Stimulated activated effector memory CD8-positive, alpha-beta T cell treated with anti-CD3 and anti-CD28 coated beads, Interleukin-12 subunit alpha, Interleukin-12 subunit beta, amount 100 ng/mL, for 72 hours (primary cell): ENCODE data around the gene RIN3.

Experiments
- ATAC-seq: fragments of 150-1000 bp; cut with Tn5 transposase; 2 replicates; pipeline ENCODE4 v1.10.0; 2021
- DNase-seq, 2 donors: peaks; one replicate each; pipeline ENCODE4 v3.0.0; 2021 to 2022; ENCODE audit warnings: low spot score in 2 of 2
- H3K27ac Mint-ChIP-seq: one replicate; pipeline ENCODE4 v1.8.0; 2022; ENCODE audit warnings: mild to moderate bottlenecking, mixed read lengths
- H3K36me3 Mint-ChIP-seq: one replicate; pipeline ENCODE4 v1.8.0; 2022; ENCODE audit warnings: mild to moderate bottlenecking, mixed read lengths
- H3K4me1 Mint-ChIP-seq: one replicate; pipeline ENCODE4 v1.8.0; 2022; ENCODE audit warnings: mixed read lengths
- H3K4me3 Mint-ChIP-seq: one replicate; pipeline ENCODE4 v1.8.0; 2022; ENCODE audit warnings: mild to moderate bottlenecking, mixed read lengths
- H3K9me3 Mint-ChIP-seq: one replicate; pipeline ENCODE4 v1.8.0; 2022; ENCODE audit warnings: mixed read lengths

The RIN3 gene

DNA sequence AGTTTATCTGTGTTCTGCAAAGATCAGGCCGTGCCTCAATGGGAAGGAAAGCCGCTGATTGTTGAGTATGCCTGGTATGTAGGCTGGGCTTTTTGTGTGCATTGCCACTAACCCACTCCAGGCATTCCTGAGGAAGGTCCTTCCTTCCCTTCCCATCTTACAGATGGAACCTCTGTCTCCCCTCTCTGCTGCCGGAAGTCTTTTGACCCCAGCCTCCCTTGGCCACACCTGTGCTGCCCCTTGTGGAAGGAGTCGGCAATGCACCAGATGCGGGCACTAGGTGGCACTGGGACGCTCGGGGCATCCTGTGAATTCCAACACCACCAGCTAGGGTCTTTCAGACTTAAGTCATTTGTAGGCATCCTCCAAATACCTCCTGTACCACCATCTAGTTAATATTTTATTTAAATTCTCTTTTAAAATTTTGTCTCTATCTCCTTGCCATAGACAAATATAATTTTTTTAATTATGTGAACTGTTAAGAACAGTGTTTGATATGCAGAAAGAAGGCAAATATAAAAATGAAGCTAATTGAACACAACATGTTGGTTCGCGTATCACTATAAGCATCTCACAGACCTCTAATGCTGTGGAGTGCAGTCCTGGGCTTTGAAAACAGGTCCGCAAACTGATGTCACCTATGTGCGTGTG lies 99.6 kb downstream of the RIN3 start:
- H3K27ac Mint-ChIP-seq = peak overlapping the region; percentile 56
- ATAC-seq = no peak
- H3K9me3 Mint-ChIP-seq = no peaks in the 10 kb centered on the region
- no peak overlapping the region for H3K4me3 Mint-ChIP-seq
- H3K4me1 Mint-ChIP-seq = peaks cover 77% of the 10 kb centered on the region
- peak; percentile 42 to 77 for DNase-seq
- peaks cover 33% of the 10 kb centered on the region for H3K36me3 Mint-ChIP-seq

GRCh38 chr14:92613681-92614260 lies 100.2 kb downstream of the RIN3 start:
- ATAC-seq (no peak), DNase-seq (no peak)
- Mint-ChIP-seq H3K27ac (peak overlapping the region; percentile 56), H3K4me3 (no peak overlapping the region), H3K4me1 (peaks cover 77% of the 10 kb centered on the region), H3K36me3 (peaks cover 33% of the 10 kb centered on the region), H3K9me3 (no peaks in the 10 kb centered on the region)

DNA sequence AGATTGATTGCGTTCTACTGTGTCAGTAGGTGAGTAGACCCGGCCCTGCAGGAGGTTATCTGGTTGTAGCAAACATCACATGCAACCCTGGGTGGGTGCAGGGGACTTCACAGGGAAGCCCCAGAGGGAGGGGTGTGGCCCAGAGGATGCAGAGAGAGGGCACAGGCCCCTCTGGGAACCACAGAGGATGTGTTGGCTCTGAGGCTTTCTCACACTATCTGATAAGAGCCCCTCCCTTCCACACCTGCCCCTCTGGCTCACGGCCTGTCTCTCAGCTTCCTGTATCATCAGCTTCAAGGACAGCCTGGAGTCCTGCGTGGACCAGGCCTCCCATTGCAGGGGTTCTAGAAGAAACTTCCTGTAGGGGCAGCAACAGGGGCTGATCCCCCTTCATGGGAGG lies 101.9 kb downstream of the RIN3 start:
- Mint-ChIP-seq H3K9me3 (no peaks in the 10 kb centered on the region), H3K4me3 (peak overlapping the region; percentile 57), H3K27ac (peak overlapping the region; percentile 88), H3K36me3 (peaks cover 39% of the 10 kb centered on the region), H3K4me1 (peaks cover 61% of the 10 kb centered on the region)
- ATAC-seq = peak; percentile 97
- DNase-seq = peak; percentile 18 to 72

DNA sequence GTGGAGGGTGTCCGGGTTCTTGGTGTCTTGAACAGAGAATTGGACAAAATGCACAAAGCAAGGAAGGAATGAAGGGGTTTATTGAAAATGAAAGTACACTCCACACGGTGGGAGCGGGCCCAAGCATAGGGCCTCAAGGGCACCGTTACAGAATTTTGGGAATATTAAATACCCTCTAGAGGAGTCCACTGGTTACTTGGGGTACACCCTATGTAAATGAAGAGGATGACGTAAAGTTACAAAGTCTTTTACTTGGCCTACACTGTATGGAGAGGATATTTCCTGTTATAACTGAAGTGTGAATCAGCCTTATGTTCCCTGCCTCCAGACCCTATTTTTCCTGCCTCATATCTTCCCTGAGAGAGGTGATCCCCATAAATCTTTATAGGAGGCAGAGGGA lies 102.6 kb downstream of the RIN3 start:
- peaks cover 54% of the 10 kb centered on the region for H3K4me1 Mint-ChIP-seq
- H3K9me3 Mint-ChIP-seq = peaks cover under 1% of the 10 kb centered on the region
- H3K4me3 Mint-ChIP-seq = peak overlapping the region; percentile 57
- H3K36me3 Mint-ChIP-seq = peaks cover 44% of the 10 kb centered on the region
- H3K27ac Mint-ChIP-seq = peak overlapping the region; percentile 88
- no peak for DNase-seq
- ATAC-seq = no peak

DNA sequence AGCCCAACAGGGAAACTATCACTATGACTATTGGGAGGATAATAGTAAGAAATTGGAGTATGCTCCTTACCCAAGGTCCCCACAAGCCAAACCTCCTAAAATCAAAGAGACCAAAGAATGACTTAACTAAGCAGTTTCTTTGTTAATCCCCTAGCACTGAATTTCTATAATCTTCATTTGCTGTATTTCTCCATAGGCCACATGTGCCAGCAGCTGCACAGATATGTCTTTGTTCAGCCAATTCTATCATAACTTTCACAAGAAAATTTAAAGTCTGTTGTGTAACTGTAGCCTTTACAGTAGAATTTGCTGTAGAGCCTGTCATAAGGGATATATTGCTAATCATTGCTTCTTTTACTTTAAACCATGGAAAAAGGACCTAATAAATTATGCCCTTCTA lies 104.0 kb downstream of the RIN3 start:
- ATAC-seq (no peak), DNase-seq (no peak)
- peaks cover 40% of the 10 kb centered on the region for H3K4me1 Mint-ChIP-seq
- no peak overlapping the region for H3K4me3 Mint-ChIP-seq
- H3K27ac Mint-ChIP-seq = no peak overlapping the region
- H3K36me3 Mint-ChIP-seq = peaks cover 38% of the 10 kb centered on the region
- H3K9me3 Mint-ChIP-seq = peaks cover 5% of the 10 kb centered on the region

DNA sequence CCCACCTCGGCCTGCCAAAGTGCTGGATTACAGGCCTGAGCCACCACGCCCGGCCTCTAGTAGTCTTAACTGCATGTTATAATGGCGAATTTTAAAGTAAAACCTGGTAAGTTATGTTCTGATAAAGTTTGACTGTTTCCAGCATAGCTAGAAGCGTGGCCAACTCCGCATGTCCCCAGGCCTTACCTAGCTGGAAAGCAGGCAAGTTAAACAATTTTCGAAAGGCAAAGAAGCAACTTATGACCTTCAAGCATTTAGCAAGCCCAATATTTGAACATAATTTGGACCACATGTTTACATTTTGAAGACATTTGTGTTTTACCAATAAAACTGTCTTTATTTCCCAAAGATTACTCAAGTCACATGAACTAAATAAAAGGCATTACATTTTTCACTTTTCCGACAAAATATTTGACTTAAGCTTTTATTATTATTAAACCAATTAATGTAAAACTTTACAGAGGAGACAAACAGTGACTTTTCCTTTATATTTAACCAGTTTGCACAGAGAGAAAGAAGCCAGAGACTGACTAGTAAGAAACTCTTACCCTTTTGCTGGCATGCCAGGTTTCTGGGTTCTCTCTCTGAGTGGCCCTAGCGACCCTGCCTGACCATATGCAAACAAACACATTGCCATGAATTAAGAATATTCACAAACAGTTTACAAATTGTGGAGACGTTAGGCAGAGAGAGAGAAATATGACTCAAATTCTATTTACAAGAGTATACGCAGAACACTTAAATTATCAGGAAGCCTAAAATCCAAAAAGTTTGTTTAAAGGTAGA lies 106.3 kb downstream of the RIN3 start:
- ATAC-seq (no peak), DNase-seq (no peak)
- no peak overlapping the region for H3K27ac Mint-ChIP-seq
- peaks cover 53% of the 10 kb centered on the region for H3K36me3 Mint-ChIP-seq
- no peak overlapping the region for H3K4me3 Mint-ChIP-seq
- peaks cover 5% of the 10 kb centered on the region for H3K9me3 Mint-ChIP-seq
- peaks cover 29% of the 10 kb centered on the region for H3K4me1 Mint-ChIP-seq

DNA sequence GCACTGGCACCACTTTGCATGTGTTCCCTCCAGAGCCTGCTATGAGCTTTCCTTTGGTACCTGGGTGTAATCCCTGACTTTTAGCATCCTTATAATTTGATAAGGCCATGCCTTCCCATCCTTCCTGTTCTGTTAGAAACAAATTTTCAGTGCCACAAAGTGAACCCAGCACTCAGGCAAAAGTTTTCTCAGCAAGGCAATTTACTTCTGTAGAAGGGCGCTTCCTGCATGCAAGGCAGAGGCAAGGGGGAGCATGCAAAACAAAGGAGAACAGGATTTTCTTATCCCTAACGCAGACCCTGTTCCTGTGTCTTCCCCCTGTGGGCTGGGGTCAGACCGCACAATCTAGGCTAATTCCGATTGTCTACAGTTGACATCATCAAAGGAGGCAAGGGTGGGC lies 108.7 kb downstream of the RIN3 start:
- no peak overlapping the region for H3K27ac Mint-ChIP-seq
- peaks cover 13% of the 10 kb centered on the region for H3K9me3 Mint-ChIP-seq
- ATAC-seq (no peak), DNase-seq (no peak)
- peaks cover 59% of the 10 kb centered on the region for H3K36me3 Mint-ChIP-seq
- H3K4me1 Mint-ChIP-seq = peaks cover 10% of the 10 kb centered on the region
- no peak overlapping the region for H3K4me3 Mint-ChIP-seq

DNA sequence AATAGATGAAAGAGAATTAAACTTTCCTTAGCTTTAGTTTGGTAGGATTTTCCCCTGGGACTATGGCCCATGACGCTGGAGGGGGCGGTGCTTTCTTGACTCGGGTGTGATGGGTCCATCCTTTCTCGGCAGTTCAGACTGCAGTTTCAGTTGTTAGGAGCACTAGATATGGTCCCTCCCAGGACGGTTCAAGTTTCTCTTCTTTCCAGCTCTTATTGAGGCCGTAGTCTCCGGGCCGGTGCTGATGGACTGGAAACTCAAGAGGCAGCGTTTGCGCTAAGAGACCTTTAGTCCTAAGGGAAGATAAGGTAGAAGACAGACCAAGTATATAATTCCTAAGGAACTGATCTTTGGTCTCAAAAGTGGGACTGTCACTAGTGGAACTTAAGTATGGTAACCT lies 111.2 kb downstream of the RIN3 start:
- ATAC-seq = no peak
- Mint-ChIP-seq H3K27ac (peak overlapping the region; percentile 15), H3K9me3 (peaks cover 13% of the 10 kb centered on the region)

GRCh38 chr14:92625213-92625612 lies 111.6 kb downstream of the RIN3 start:
- peaks cover 13% of the 10 kb centered on the region for H3K9me3 Mint-ChIP-seq
- no peak overlapping the region for H3K4me3 Mint-ChIP-seq
- peaks cover 21% of the 10 kb centered on the region for H3K4me1 Mint-ChIP-seq
- ATAC-seq (no peak), DNase-seq (no peak)
- peaks cover 67% of the 10 kb centered on the region for H3K36me3 Mint-ChIP-seq
- H3K27ac Mint-ChIP-seq = no peak overlapping the region

More for the DNA sequence above, 111.2 kb downstream of the RIN3 start:
- no peak for DNase-seq
- peaks cover 67% of the 10 kb centered on the region for H3K36me3 Mint-ChIP-seq
- peaks cover 18% of the 10 kb centered on the region for H3K4me1 Mint-ChIP-seq
- H3K4me3 Mint-ChIP-seq = no peak overlapping the region

DNA sequence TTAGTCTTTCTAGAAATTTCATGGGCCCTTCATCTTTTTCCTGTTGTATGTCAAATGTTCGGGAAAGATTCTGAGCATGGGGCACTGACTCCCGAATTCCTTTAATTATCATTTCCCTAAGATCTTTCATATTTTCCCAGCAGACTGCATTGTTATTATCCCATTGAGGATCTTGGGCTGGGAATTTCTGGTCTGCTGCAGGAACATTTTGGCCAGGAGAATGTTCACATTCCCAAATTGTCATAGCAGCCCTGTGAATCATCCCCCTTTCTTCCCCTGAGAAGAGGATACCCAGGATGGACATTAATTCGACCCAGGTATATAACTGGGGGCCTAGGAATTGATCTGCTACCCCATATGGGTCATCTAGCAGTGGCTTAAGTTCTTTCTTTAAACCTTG lies 112.5 kb downstream of the RIN3 start:
- Mint-ChIP-seq H3K4me3 (no peak overlapping the region), H3K4me1 (peaks cover 28% of the 10 kb centered on the region), H3K9me3 (peaks cover 13% of the 10 kb centered on the region), H3K27ac (no peak overlapping the region), H3K36me3 (peaks cover 63% of the 10 kb centered on the region)
- DNase-seq (no peak), ATAC-seq (no peak)

DNA sequence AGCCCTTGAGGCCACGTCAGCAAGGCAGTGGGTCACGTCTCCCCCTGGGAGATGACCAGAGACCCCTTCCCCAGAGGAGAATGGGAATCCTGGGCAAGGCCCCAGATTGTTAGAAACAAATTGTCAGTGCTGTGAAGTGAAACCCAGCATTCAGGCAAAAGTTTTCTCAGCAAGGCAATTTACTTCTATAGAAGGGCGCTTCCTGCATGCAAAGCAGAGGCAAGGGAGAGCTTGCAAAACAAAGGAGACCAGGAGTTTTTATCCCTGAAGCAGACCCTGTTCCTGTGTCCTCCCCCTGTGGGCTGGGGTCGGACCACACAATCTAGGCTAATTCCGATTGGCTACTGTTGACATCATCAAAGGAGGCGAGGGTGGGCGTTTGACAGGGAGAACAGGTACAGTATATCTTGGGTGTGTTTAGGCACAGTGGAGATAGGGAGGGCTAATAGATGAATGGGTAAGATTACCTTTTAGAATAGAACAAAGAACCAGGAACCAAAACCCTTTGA lies 114.2 kb downstream of the RIN3 start:
- DNase-seq (no peak), ATAC-seq (no peak)
- H3K36me3 Mint-ChIP-seq = peaks cover 53% of the 10 kb centered on the region
- H3K9me3 Mint-ChIP-seq = peaks cover 7% of the 10 kb centered on the region
- H3K27ac Mint-ChIP-seq = peak overlapping the region; percentile 16
- peaks cover 40% of the 10 kb centered on the region for H3K4me1 Mint-ChIP-seq
- no peak overlapping the region for H3K4me3 Mint-ChIP-seq

DNA sequence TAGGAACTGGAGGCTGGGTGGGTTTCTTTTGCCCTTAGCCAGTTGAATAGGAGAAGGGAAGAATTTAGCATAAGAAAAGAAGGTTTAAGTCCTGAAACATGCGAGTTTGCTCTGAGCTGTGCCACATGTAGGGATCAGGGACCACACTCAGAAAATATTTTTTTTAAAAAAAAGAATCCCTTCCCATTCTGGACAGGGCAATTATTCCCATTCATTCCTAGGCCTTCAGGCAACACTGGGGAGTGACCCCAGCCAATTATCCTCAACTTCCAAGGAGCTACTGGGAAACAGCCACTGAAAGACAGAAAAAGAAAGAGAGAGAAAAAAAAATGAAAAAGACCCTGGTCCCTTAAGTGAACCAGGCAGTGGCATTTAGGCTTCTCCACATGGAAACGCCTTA lies 115.1 kb downstream of the RIN3 start:
- DNase-seq (no peak), ATAC-seq (no peak)
- Mint-ChIP-seq H3K9me3 (peaks cover 7% of the 10 kb centered on the region), H3K4me1 (peaks cover 48% of the 10 kb centered on the region), H3K36me3 (peaks cover 56% of the 10 kb centered on the region), H3K27ac (peak overlapping the region; percentile 55), H3K4me3 (no peak overlapping the region)

- peaks cover 53% of the 10 kb centered on the region for H3K36me3 Mint-ChIP-seq
- H3K9me3 Mint-ChIP-seq = peaks cover 7% of the 10 kb centered on the region
- H3K4me1 Mint-ChIP-seq = peaks cover 38% of the 10 kb centered on the region
- no peak overlapping the region for H3K4me3 Mint-ChIP-seq
- DNase-seq (no peak), ATAC-seq (no peak)
- peak overlapping the region; percentile 78 for H3K27ac Mint-ChIP-seq
These were observed 116.8 kb downstream of the RIN3 start for GRCh38 chr14:92630367-92630766.

DNA sequence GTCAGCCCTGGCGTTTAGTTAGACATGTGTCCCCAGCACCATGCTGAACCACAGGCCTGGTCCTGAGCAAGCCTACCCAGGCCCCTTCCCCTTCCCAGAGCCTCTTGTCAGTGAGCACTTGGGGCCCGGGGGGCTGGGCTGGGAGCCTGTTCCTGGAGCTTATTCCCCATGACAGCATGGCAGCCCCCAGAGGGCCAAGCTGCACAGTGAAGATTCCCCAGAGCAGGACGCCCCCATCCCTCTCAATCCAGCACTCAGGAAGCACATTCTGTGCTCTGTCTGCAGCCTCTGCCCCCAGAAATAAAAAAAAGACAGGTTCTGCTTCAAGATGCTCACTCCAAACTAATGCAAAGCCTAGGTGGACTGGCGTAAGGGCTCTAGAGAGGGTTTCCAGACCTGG lies 117.5 kb downstream of the RIN3 start:
- H3K27ac Mint-ChIP-seq = peak overlapping the region; percentile 78
- H3K4me3 Mint-ChIP-seq = no peak overlapping the region
- peaks cover 7% of the 10 kb centered on the region for H3K9me3 Mint-ChIP-seq
- no peak for ATAC-seq
- H3K36me3 Mint-ChIP-seq = peaks cover 55% of the 10 kb centered on the region
- peaks cover 42% of the 10 kb centered on the region for H3K4me1 Mint-ChIP-seq
- no peak for DNase-seq

DNA sequence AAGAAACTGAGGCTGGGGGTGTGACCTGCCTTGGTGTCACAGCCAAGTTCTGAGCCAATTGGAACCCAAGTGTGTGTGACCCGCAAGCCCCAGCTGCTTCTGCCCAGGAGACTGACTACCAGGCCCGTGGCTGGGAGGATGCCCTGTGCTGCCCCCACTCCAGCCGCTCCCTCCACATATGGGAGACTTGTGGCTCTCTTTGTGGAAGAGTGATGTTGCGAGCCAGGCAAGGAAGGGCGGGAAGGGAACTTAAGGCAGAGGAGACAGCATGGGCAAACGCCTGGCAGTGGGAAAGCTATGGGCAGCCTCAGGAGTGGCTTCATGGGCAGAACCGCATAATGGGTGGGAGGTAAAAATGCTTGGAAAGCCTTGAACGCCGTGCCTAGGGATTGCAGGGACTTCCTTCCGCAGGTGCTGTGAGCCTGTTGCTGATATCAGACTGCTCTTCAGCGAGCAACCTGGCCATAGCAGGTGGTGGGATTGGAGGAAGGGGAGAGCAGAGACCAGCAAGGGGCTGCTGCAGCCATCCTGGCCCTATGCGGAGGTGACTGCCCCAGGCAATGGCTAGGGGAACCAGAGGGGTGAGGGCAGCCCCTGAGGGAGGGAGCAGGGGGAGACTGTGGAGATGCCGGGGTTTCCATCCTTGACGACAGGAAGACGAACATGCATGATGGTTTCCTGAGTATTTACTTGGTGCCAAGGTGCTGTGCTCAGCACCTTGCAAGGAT lies 119.1 kb downstream of the RIN3 start:
- peaks cover 45% of the 10 kb centered on the region for H3K4me1 Mint-ChIP-seq
- no peaks in the 10 kb centered on the region for H3K9me3 Mint-ChIP-seq
- H3K36me3 Mint-ChIP-seq = peaks cover 45% of the 10 kb centered on the region
- H3K27ac Mint-ChIP-seq = peak overlapping the region; percentile 78
- no peak overlapping the region for H3K4me3 Mint-ChIP-seq
- ATAC-seq = no peak
- DNase-seq = no peak
